Panc1 (cell line): ENCODE results near the gene CGNL1. TPM values are rescaled to one million over a fixed set of nuclear protein-coding genes. Genes with fewer than 3 reads are reported as not detected.

ENCODE experiments used
- ATAC-seq: fragments of 200-7000 bp; cut with Tn5 transposase; 2 replicates; pipeline ENCODE4 v1.9.1; 2020; ENCODE audit warnings: mild to moderate bottlenecking, moderate library complexity
- BruUV-seq: library from RNA; stranded (reverse); fragments of 400-500 nt; replicated peaks from 2 replicates; lab custom pipeline; 2021; lab: Mats Ljungman, UMichigan
- CTCF ChIA-PET: fragments of 300-600 bp; sonication (Branson Sonifier 250); formaldehyde crosslinking; loops from one replicate; lab custom pipeline; 2022; ENCODE audit warnings: antibody characterized with exemption; lab: Charles Lee
- POLR2A ChIA-PET: fragments of 300-600 bp; sonication (Branson Sonifier 250); formaldehyde crosslinking; loops from one replicate; lab custom pipeline; 2022; ENCODE audit warnings: antibody characterized with exemption; lab: Charles Lee
- DNase-seq: peaks from one replicate; pipeline ENCODE4 v3.0.0-alpha.2; 2010; ENCODE audit warnings: low read depth, low spot score
- H3K27ac ChIP-seq: 2 replicates; pipeline ENCODE4 v1.5.1; 2011; ENCODE audit warnings: mild to moderate bottlenecking, low read length, inconsistent platforms
- H3K27me3 ChIP-seq: fragments of 200-500 bp; sonication (Bioruptor generic); 2 replicates; pipeline ENCODE4 v1.6.0; 2014; ENCODE audit warnings: low read length, inconsistent platforms; ENCODE audit not compliant: control insufficient read depth, insufficient read depth
- H3K36me3 ChIP-seq: fragments of 200-500 bp; sonication (Bioruptor generic); 2 replicates; pipeline ENCODE4 v1.5.1; 2014; ENCODE audit warnings: inconsistent platforms, mild to moderate bottlenecking, low read length, moderate library complexity; ENCODE audit not compliant: control insufficient read depth, insufficient read depth
- H3K4me1 ChIP-seq: 2 replicates; pipeline ENCODE4 v1.5.1; 2011; ENCODE audit warnings: inconsistent platforms, mild to moderate bottlenecking, low read length, moderate library complexity; ENCODE audit not compliant: control insufficient read depth, insufficient read depth
- H3K4me3 ChIP-seq, 2 experiments: 2 replicates each; pipeline ENCODE4 v1.5.1; 2011 to 2012; ENCODE audit warnings: low read depth in 2 of 2, low read length in 2 of 2, mild to moderate bottlenecking in 2 of 2, inconsistent platforms in 1 of 2, moderate library complexity in 1 of 2
- H3K9me3 ChIP-seq: fragments of 200-500 bp; sonication (Bioruptor generic); 2 replicates; pipeline ENCODE4 v1.5.1; 2014; ENCODE audit warnings: low read depth, mild to moderate bottlenecking, inconsistent platforms, low read length, moderate library complexity; ENCODE audit not compliant: control insufficient read depth, insufficient read depth
- CTCF ChIP-seq: fragments of 450-650 bp; IDR thresholded peaks from 2 replicates; pipeline ENCODE4 v1.5.1; 2017; ENCODE audit warnings: mild to moderate bottlenecking
- POLR2AphosphoS5 ChIP-seq: IDR thresholded peaks from 2 replicates; pipeline ENCODE4 v1.6.1; 2012; ENCODE audit warnings: mild to moderate bottlenecking, low read depth, low read length, moderate library complexity
- REST ChIP-seq, 2 experiments: IDR thresholded peaks; 2 replicates each; pipeline ENCODE4 v1.6.1; 2011 to 2012; ENCODE audit warnings: low read depth in 2 of 2, control low read depth in 1 of 2, low read length in 1 of 2, mild to moderate bottlenecking in 1 of 2, moderate library complexity in 1 of 2; ENCODE audit not compliant: insufficient read depth in 1 of 2
- SIN3A ChIP-seq: IDR thresholded peaks from 2 replicates; pipeline ENCODE4 v1.6.1; 2012; ENCODE audit warnings: low read depth, mild to moderate bottlenecking, low read length, moderate library complexity, borderline replicate concordance; ENCODE audit not compliant: insufficient read depth
- TCF7L2 ChIP-seq: IDR thresholded peaks from 2 replicates; pipeline ENCODE4 v1.6.1; 2011; ENCODE audit warnings: mild to moderate bottlenecking, low read depth, low read length, inconsistent platforms
- in situ Hi-C: cut with HindIII; loops from 2 replicates; pipeline ENCODE4 v1.10.0; 2016; ENCODE audit warnings: low sequenced_read_pairs, low pct_unique_long_range_greater_than_20kb
- intact Hi-C: fragments of 100-400 bp; cut with micrococcal nuclease; formaldehyde crosslinking; loops from one replicate; pipeline ENCODE4 v1.10.0; 2022; ENCODE audit not compliant: unreplicated experiment
- total RNA-seq: library from RNA; stranded (reverse); gene quantifications from one replicate; pipeline ENCODE4 v1.2.1, GENCODE V29; 2021; ENCODE audit not compliant: unreplicated experiment

Gene CGNL1
- total RNA-seq, 1 experiment from 2014 or later, result 3.5 TPM

- Histone ChIP-seq H3K36me3 (no peaks in the 10 kb centered on the region), H3K9me3 (no peaks in the 10 kb centered on the region), H3K4me1 (no peaks in the 10 kb centered on the region), H3K27ac (no peak overlapping the region), H3K27me3 (no peaks in the 10 kb centered on the region), H3K4me3 (no peak overlapping the region)
- CTCF ChIA-PET, result no interaction called here
- in situ Hi-C loops (no loop called here), intact Hi-C loops (no loop called here)
- POLR2A ChIA-PET, result no interaction called here
- TF ChIP-seq REST (IDR thresholded peaks at IDR 0.05; ENCODE audit: insufficient read depth in 1 of 2, low read depth in 2 of 2, low read length in 1 of 2) (no peak), SIN3A (no peak), CTCF (no peak), TCF7L2 (no peak), POLR2AphosphoS5 (no peak)
- no TSS peak for BruUV-seq
- ATAC-seq, result no peak
- DNase-seq, result no peak
Measured at GRCh38 chr15:57460208-57460816, 84.0 kb downstream of the CGNL1 start.

- in situ Hi-C loops (no loop called here), intact Hi-C loops (no loop called here)
- Histone ChIP-seq H3K9me3 (no peaks in the 10 kb centered on the region), H3K4me3 (no peak overlapping the region), H3K27me3 (peaks cover 2% of the 10 kb centered on the region; the same call in 1 of the 2 replicates), H3K36me3 (no peaks in the 10 kb centered on the region), H3K27ac (no peak overlapping the region), H3K4me1 (no peaks in the 10 kb centered on the region)
- no peak for ATAC-seq
- ChIA-PET POLR2A (no interaction called here), CTCF (no interaction called here)
- TF ChIP-seq POLR2AphosphoS5, result no peak
- DNase-seq, result no peak
- no TSS peak for BruUV-seq
Measured at GRCh38 chr15:57461541-57461940, 85.2 kb downstream of the CGNL1 start.

GRCh38 chr15:57462381-57462780 lies 86.1 kb downstream of the CGNL1 start:
- in situ Hi-C loops, result no loop called here
- ChIA-PET POLR2A (no interaction called here), CTCF (no interaction called here)
- H3K9me3 ChIP-seq, result no peaks in the 10 kb centered on the region
- no TSS peak for BruUV-seq
- H3K27ac ChIP-seq, result no peak overlapping the region
- TF ChIP-seq SIN3A (no peak), REST (IDR thresholded peaks at IDR 0.05; ENCODE audit: insufficient read depth in 1 of 2, low read depth in 2 of 2, low read length in 1 of 2) (no peak), TCF7L2 (no peak), CTCF (peak; percentile 17; the same call in 1 of the 2 replicates)
- intact Hi-C loops, result no loop called here
- H3K4me3 ChIP-seq, result no peak overlapping the region
- no peaks in the 10 kb centered on the region for H3K36me3 ChIP-seq
- ATAC-seq, result no peak
- no peak for DNase-seq
- H3K4me1 ChIP-seq, result no peaks in the 10 kb centered on the region
- peaks cover 3% of the 10 kb centered on the region; the same call in 1 of the 2 replicates for H3K27me3 ChIP-seq
